PC-9 (cell line): Measurements from ENCODE around the gene PUS7L.

Experiments
- CTCF ChIP-seq: fragments of 200-600 bp; sonication (generic); conservative IDR thresholded peaks from 2 replicates; pipeline ENCODE4 v1.6.1; 2017; ENCODE audit warnings: mixed run types, antibody characterized with exemption, mild to moderate bottlenecking, moderate library complexity
- EZH2 ChIP-seq: fragments of 200-600 bp; sonication (generic); IDR thresholded peaks from 2 replicates; pipeline ENCODE4 v1.8.0; 2017; ENCODE audit warnings: antibody characterized with exemption, low read depth

- TF ChIP-seq CTCF (no peak), EZH2 (no peak)
Measured at GRCh38 chr12:43764528-43764927, 5.9 kb upstream of the PUS7L start.
